Measurements from ENCODE around the gene BIRC3. TPM values are rescaled to one million over a fixed set of nuclear protein-coding genes. Genes with fewer than 3 reads are reported as not detected.

Gene BIRC3
- total and polyA plus RNA-seq, 2 of the 8 experiments (the other 6 are each of a cell fraction or from before 2014, with no cell fraction given), result 0.08 to 0.20 TPM

DNA sequence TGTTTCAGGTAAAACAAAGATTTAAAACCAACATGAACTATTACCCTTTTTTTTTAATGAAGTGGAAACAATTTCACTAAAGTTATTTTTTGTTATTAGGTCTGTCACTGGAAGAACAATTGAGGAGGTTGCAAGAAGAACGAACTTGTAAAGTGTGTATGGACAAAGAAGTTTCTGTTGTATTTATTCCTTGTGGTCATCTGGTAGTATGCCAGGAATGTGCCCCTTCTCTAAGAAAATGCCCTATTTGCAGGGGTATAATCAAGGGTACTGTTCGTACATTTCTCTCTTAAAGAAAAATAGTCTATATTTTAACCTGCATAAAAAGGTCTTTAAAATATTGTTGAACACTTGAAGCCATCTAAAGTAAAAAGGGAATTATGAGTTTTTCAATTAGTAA is 60.6 kb downstream of the BIRC3 start:
- H3K27me3 ChIP-seq (replicated peaks in 1 of 4; ENCODE audit: control insufficient read depth in 3 of 4, extremely low read depth in 1 of 4, insufficient read depth in 3 of 4, low read length in 3 of 4), result no peaks in the 10 kb centered on the region
- no peak overlapping the region for H2BK15ac ChIP-seq (ENCODE audit: low read length)
- H3K4ac ChIP-seq (replicated peaks; ENCODE audit: insufficient read length, low read depth, low read length), result no peak overlapping the region
- no peak overlapping the region for H3K27ac ChIP-seq (ENCODE audit: low read depth, low read length)
- peaks cover 0 to 1% of the 10 kb centered on the region in 2 experiments for H4K20me1 ChIP-seq (replicated peaks in 1 of 2; ENCODE audit: control insufficient read depth in 1 of 2, insufficient read depth in 2 of 2, low read length in 2 of 2)
- H3K23ac ChIP-seq (ENCODE audit: insufficient read length), result no peak overlapping the region
- no peak overlapping the region for H4K91ac ChIP-seq (replicated peaks; ENCODE audit: insufficient read length, low read length)
- H2BK20ac ChIP-seq (ENCODE audit: low read length), result no peak overlapping the region
- H2BK120ac ChIP-seq (replicated peaks; ENCODE audit: low read depth, low read length), result no peak overlapping the region
- peaks cover 0 to 10% of the 10 kb centered on the region in 2 experiments; a peak in 1 of 4 replicates for H3K79me2 ChIP-seq (ENCODE audit: control insufficient read depth in 1 of 2, insufficient read depth in 2 of 2, low read length in 2 of 2)
- H3K4me2 ChIP-seq (ENCODE audit: insufficient read depth in 1 of 2, low read depth in 2 of 2, low read length in 2 of 2), result no peak overlapping the region
- no peak overlapping the region for H2AFZ ChIP-seq (ENCODE audit: low read length)
- ChIA-PET CTCF (ENCODE audit: partially characterized antibody) (interaction anchor here (2.4 kb wide), 1 partner anchor 12 kb away, joined by 14 read pairs; no protein-coding TSS in a partner anchor), POLR2A (ENCODE audit: partially characterized antibody) (no interaction called here)
- H4K8ac ChIP-seq (ENCODE audit: extremely low read depth, insufficient read depth, low read length), result no peak overlapping the region
- DNase-seq (ENCODE audit: low read depth in 1 of 2, low spot score in 2 of 2), result no peak
- H3K18ac ChIP-seq (ENCODE audit: extremely low read depth, low read length), result no peak overlapping the region
- no peak overlapping the region for H2BK12ac ChIP-seq (ENCODE audit: low read depth, low read length)
- H3K4me3 ChIP-seq (ENCODE audit: extremely low read depth in 1 of 4, insufficient read depth in 2 of 4, low read depth in 3 of 4, low read length in 4 of 4), result no peak overlapping the region
- no peak overlapping the region for H4K5ac ChIP-seq (ENCODE audit: insufficient read length, low read depth, low read length)
- peaks cover 0 to 5% (median 3%) of the 10 kb centered on the region in 4 experiments; a peak in 5 of 7 replicates for H3K4me1 ChIP-seq (replicated peaks in 1 of 4; ENCODE audit: control insufficient read depth in 3 of 4, insufficient read depth in 4 of 4, low read length in 3 of 4)
- H3K23me2 ChIP-seq (ENCODE audit: low read depth, low read length), result 0 out of 2 replicates have a peak, but pooled peaks cover 2% of the 10 kb centered on the region
- no peak overlapping the region for H3K14ac ChIP-seq (ENCODE audit: insufficient read length)
- WGBS, 2 experiments (ENCODE audit: extremely low coverage in 1 of 2, insufficient coverage in 1 of 2, insufficient read length in 1 of 2, insufficient replicate concordance in 2 of 2, low coverage in 1 of 2, low lambda C conversion rate in 2 of 2, missing lambda C conversion rate in 1 of 2), result 87% methylated on average over 2 of the region's 2 CpGs; no CpG with 5 or more reads in 1 of the 2 experiments
- H2BK5ac ChIP-seq (ENCODE audit: low read depth, low read length), result no peak overlapping the region
- no peak overlapping the region for H3K56ac ChIP-seq (replicated peaks; ENCODE audit: insufficient read length, low read depth, low read length)
- FAIRE-seq, result no peak
- H3K79me1 ChIP-seq (ENCODE audit: low read depth, low read length), result no peaks in the 10 kb centered on the region
- no peak overlapping the region for H3K9ac ChIP-seq (replicated peaks in 1 of 4; ENCODE audit: extremely low read depth in 1 of 4, low read depth in 3 of 4, low read length in 3 of 4)
- no peaks in the 10 kb centered on the region for H3K9me3 ChIP-seq (ENCODE audit: insufficient read depth in 2 of 2, low read depth in 1 of 2, low read length in 1 of 2)
- H3K36me3 ChIP-seq (ENCODE audit: control insufficient read depth in 2 of 4, insufficient read depth in 4 of 4, low read length in 3 of 4), result peaks cover 0 to 16% (median 4%) of the 10 kb centered on the region in 4 experiments; a peak in 3 of 8 replicates
- no peak overlapping the region for H2AK5ac ChIP-seq (ENCODE audit: low read depth, low read length)
- TF ChIP-seq, protein P1, sequence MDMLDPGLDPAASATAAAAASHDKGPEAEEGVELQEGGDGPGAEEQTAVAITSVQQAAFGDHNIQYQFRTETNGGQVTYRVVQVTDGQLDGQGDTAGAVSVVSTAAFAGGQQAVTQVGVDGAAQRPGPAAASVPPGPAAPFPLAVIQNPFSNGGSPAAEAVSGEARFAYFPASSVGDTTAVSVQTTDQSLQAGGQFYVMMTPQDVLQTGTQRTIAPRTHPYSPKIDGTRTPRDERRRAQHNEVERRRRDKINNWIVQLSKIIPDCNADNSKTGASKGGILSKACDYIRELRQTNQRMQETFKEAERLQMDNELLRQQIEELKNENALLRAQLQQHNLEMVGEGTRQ (IDR thresholded peaks at IDR 0.05; ENCODE audit: low read length), result no peak
- no peak for TF ChIP-seq BACH1 (IDR thresholded peaks at IDR 0.05; ENCODE audit: low read length)
- TF ChIP-seq HDAC6 (IDR thresholded peaks at IDR 0.05; ENCODE audit: low read depth, low read length), result no peak
- no peak for TF ChIP-seq KDM5A (IDR thresholded peaks at IDR 0.05; ENCODE audit: low read length)
- no peak for TF ChIP-seq EP300 (IDR thresholded peaks at IDR 0.05; ENCODE audit: borderline replicate concordance in 1 of 2, low read depth in 2 of 2, low read length in 2 of 2)
- no peak for TF ChIP-seq TAF7 (optimal IDR thresholded peaks at IDR 0.05; ENCODE audit: borderline replicate concordance, low read depth, low read length)
- TF ChIP-seq, protein P2, sequence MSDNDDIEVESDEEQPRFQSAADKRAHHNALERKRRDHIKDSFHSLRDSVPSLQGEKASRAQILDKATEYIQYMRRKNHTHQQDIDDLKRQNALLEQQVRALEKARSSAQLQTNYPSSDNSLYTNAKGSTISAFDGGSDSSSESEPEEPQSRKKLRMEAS (IDR thresholded peaks at IDR 0.05), result no peak
- no peak for TF ChIP-seq NANOG (IDR thresholded peaks at IDR 0.05; ENCODE audit: insufficient read depth, low read depth, low read length, poor library complexity, severe bottlenecking)
- TF ChIP-seq, protein P3, sequence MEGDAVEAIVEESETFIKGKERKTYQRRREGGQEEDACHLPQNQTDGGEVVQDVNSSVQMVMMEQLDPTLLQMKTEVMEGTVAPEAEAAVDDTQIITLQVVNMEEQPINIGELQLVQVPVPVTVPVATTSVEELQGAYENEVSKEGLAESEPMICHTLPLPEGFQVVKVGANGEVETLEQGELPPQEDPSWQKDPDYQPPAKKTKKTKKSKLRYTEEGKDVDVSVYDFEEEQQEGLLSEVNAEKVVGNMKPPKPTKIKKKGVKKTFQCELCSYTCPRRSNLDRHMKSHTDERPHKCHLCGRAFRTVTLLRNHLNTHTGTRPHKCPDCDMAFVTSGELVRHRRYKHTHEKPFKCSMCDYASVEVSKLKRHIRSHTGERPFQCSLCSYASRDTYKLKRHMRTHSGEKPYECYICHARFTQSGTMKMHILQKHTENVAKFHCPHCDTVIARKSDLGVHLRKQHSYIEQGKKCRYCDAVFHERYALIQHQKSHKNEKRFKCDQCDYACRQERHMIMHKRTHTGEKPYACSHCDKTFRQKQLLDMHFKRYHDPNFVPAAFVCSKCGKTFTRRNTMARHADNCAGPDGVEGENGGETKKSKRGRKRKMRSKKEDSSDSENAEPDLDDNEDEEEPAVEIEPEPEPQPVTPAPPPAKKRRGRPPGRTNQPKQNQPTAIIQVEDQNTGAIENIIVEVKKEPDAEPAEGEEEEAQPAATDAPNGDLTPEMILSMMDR (IDR thresholded peaks at IDR 0.05; ENCODE audit: control extremely low read depth in 1 of 3, insufficient read depth in 1 of 3, low read depth in 1 of 3, low read length in 3 of 3), result no peak
